ENCODE results near the gene PIGBOS1.

The PIGBOS1 gene, protein sequence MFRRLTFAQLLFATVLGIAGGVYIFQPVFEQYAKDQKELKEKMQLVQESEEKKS

DNA sequence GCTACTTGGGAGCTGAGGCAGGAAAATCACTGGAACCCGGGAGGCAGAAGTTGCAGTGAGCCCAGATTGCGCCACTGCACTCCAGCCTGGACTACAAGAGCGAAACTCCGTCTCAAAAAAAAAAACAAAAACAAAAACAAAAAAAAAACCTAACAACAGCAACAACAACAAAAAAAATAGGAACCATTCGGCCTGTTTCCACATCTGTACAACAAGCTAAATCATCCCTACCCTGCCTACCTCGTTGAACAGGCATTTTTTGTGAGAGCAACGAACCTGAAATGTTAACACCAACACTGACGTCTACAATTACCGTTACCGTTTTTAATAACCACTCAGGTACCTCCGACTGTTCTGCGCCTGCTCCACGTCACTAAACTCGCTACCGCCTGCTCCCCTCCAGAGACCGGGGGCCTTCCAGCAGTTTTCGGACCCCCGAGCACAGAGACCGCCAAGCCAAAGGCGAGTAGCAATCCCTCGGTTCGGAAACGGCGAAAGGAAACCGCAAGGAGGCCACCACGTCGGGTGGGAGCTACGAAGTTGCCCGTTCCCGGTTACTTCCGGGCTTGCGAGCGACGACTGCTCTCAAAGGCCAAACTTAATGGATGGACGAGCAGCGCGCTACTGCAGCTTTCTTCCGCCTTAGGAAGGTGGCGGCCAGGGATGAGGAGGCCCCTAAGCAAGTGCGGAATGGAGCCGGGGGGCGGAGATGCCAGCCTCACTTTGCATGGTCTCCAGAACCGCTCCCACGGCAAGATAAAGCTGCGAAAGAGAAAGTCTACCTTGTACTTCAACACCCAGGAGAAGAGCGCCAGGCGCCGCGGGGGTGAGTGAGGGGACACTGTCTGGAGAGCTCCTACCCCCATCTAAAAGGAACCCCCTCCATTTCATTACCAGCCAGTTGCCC, at the start of gene PIGBOS1, which contains the start of gene PIGB:
PIGBOS1 (minus strand) TSS at position 536 of the 907 bp plus-strand sequence. CDS start 1,331 bp downstream, outside the sequence.
PIGB (plus strand) TSS at position 635 of the 907 bp plus-strand sequence; CDS start at position 664, 29 bp downstream.
- peak; percentile 65 for DNase-seq (ENCODE audit: insufficient read length, low spot score)
- peak; percentile 90 for FAIRE-seq

DNA sequence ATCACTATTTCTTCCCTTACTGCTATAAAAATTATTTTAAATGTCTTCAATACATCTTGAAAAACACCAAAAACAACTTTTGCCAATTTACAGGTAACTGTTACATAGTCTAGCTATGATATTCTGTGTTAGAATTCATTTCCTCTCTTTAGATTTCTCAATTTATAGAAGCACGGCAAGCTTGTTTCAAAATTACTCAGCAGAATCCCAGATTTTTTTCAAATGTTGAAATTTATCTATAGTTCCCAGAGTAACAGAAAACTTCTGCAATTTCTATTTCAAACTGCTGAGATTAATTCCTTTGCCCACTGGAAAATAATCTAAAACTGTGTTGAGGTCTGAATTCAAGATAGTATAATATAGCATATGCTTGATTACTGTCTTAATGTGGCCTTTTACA, 48.1 kb upstream of the PIGBOS1 start:
- no peak for FAIRE-seq

DNA sequence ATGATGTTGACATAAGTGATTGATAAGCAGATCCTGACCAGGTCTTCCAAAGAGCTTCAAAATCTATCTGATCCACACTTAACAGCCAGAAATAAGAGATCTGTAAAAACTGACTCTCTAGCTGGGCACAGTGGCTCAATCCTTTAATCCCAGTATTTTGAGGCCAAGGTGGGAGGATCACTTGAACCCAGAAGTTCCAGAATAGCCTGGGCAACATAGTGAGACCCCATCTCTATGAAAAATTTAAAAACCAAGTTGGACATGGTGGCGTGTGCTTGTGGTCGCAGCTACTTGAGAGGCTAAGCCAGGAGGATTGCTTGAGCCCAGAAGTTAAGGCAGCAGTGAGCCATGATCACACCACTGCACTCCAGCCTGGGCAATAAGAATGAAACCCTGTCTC, 43.7 kb upstream of the PIGBOS1 start:
- DNase-seq (ENCODE audit: insufficient read length, low spot score) (no peak), FAIRE-seq (no peak)

More for the DNA sequence above, 48.1 kb upstream of the PIGBOS1 start:
- no peak for DNase-seq (ENCODE audit: insufficient read length, low spot score)

DNA sequence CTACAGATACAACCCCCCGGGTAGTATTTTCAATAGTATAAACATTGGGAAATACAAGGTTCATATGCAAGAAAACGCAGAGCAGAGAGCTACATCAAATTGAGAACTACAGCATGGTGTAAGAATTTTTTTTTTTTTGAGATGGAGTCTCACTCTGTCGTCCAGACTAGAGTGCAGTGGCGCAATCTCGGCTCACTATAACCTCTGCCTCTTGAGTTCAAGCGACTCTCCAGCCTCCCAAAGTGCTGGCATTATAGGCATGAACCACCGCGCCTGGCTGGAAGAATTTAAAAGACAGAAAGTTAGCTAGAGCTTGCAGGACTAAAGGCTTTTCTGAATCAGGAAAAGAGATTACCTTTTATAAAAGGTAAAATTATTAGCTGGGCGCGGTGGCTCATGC, 42.1 kb upstream of the PIGBOS1 start:
- DNase-seq (ENCODE audit: insufficient read length, low spot score) = no peak
- FAIRE-seq = no peak

DNA sequence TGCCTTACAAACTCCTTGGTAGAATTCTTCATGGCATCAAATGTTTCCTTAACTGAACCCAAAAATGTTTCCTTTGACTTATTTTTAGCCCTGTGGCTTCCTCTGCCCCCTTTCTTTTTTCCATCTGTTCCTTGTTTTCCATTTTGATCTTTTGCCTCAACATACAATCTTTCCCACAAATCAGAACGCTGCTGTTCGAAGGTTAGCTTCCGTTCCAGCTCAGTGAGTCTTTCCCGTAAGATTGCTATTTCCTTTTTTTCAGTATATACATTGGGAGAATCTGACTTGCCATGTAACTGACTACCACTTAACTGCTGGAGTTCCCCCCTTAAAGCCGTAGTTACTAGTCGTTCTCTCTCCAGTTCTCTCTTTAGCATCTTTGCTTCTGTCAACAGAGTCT, 41.3 kb upstream of the PIGBOS1 start:
- FAIRE-seq (no peak), DNase-seq (ENCODE audit: insufficient read length, low spot score) (no peak)

DNA sequence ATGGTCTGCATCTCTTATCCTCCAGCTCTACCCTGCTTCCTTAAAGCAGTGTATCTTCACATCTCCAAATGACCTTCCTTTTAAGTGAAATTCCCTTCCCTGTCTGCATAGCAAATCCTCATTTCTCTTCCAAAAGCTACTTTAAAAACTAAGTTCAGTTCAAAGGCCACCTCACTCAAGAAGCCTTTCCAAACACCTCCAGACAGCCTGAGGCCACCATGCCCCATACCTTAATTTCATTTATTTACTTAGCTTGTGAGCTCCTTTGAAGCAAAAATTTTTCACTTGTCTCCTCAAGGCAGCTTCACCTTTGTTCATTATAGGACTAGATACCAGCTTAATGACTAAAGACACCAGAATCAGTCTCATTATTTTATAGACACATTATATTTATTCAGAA, 39.5 kb upstream of the PIGBOS1 start:
- no peak for DNase-seq (ENCODE audit: insufficient read length, low spot score)
- no peak for FAIRE-seq

DNA sequence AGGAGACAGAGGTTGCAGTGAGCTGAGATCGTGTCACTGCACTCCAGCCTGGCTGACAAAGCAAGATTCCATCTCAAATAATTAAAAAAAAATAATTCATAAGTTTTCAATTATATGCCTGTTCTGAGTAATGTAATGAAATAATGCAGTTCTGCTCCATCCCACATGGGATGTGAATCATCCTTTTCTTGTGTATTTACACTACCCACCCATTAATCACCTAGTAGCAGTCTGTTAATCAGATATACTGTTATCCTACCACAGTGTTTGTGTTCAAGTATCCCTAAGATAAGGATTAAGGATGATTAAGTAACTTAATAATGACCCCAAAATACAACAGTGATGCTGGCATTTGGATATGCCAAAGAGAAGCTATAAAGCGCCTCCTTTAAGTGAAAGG, 38.9 kb upstream of the PIGBOS1 start:
- FAIRE-seq (no peak), DNase-seq (ENCODE audit: insufficient read length, low spot score) (no peak)

DNA sequence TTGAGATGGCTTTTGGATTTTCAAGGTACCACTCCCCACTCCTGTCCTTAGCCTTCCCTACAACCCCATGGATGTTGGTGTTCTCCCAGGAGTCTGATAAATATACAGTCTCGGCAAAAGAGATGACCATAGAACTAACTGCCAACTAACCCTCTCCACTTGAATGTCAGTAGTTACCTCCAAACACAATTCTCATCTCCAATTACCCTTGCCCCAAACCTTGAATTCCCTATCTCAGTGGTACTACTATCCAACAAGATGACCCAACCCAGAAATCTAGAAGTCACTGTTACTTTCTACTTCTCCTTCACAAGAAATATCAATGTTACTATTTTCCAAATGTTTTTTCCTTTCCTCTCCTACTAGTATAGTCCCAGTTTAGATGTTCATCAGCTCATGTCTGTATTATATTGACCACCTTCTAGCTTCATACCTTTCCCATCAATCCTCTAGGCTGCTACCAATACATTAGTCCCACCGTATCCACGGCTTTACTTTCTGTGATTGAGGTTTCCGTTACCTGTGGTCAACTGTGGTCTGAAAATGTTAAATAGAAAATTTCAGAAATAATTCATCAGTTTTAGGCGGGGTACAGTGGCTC, 38.2 kb upstream of the PIGBOS1 start:
- FAIRE-seq (no peak), DNase-seq (ENCODE audit: insufficient read length, low spot score) (no peak)

DNA sequence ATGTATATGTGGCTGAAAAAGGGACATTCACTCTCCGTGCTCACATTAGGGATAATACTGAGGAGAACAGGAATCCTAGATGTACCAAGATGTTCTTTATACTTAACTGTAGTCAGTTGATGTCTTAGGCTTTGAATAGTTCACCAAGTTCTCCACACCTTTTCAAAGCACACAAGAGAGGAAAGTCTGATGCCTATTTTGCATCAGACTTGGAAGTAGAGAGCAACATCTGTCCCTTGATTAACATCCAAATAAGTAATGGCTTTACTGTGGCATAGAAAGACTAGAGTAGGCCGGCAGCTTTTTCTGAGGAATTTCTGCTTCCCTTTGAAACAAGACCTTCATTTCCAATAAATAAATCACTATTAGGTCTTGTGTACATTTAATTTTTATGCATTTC, 34.1 kb upstream of the PIGBOS1 start:
- DNase-seq (ENCODE audit: insufficient read length, low spot score) = no peak
- FAIRE-seq = no peak

DNA sequence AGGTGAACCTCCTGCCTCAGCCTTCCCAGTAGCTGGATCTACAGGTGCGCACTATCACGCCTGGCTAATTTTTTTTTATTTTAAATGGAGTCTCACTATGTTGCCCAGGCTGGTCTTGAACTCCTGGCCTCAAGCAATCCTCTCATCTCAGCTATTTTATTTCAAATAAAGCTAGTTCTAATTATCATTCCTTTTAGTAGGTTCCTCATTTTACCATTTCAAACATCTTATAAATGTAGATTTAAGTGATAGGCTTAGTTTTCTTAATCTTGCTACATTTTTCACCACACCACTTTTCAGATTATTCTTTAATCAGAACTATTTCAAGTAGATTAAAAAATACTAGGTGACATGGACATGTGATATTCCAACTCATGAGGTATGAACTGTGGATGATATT, 30.4 kb upstream of the PIGBOS1 start:
- DNase-seq (ENCODE audit: insufficient read length, low spot score) = no peak
- FAIRE-seq = no peak

DNA sequence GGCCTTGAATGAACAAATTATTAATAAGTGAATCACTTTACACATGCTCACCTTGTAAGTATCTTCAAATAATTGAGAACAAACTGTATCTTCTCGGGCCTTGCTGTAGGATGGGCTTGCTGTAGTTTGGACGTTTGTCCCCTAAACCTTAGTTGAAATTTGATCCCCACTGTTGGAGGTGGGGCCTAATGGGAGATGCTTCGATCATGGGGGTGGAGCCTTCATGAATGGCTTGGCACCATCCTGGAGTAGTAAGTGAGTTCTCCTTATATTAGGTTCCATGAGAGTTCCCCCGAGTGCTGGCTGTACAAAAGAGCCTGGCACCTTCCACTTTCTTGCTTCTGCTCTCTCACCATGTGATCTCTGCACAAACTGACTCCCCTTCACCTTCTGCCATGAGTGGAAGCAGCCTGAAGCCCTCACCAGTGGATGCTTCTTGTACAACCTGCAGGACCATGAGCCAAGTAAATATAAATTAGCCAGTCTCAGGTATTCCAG, 29.4 kb upstream of the PIGBOS1 start:
- FAIRE-seq = no peak
- no peak for DNase-seq (ENCODE audit: insufficient read length, low spot score)

DNA sequence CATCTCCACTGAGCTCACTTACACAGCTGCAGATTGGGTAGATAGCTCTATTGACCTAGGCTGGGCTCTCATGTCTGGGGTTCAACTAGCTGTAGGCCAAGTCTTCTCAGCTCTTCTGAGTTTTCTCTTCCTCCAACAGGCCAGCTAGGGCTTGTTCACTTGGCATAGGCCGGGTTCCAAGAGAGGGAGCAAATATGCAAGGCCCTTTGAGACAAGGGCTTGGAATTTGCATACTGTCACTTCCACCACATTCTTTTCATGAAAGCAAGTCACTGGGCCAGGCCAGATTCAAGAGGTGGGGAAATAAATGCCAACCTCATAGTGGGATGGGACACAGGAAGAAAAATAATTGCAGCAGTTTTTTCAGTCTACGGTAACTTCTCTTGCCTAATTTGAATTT, 25.3 kb upstream of the PIGBOS1 start:
- FAIRE-seq (no peak), DNase-seq (ENCODE audit: insufficient read length, low spot score) (no peak)

DNA sequence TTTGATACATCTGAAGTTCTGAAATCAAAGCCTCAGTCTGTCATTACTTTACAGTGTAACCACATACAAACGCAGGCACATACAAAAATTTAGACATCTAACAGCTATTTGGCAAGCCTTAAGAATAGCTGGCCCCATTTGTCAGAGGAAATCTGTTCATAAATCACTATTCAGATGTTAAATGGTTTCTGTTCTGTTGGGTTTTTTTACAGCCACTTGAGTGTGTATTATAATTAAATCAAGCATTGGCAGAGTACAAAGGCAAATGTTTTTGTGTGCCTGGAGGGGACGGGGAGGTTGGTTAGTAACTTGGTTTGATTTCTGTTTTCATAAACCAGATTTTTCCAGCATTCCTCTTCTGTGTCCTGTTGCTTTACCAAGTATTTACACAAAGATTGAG, 24.2 kb upstream of the PIGBOS1 start:
- no peak for FAIRE-seq
- DNase-seq (ENCODE audit: insufficient read length, low spot score) = no peak

DNA sequence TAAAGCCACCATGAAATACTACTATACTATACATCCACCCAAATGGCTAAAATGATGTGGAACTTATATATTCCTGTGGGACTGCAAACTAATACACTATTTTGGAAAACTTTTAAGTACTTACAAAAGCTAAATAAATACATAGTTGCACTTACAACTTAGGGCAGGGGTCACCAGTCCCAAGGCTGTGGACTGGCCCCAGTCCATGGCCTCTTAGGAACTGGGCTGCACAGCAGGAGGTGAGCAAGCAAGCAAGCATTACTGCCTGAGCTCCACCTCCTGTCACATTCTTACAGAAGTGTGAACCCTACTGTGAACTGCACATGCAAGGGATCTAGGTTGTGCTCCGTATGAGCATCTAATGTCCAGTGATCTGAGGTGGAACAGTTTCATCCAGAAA, 18.2 kb upstream of the PIGBOS1 start:
- no peak for FAIRE-seq
- no peak for DNase-seq (ENCODE audit: insufficient read length, low spot score)

DNA sequence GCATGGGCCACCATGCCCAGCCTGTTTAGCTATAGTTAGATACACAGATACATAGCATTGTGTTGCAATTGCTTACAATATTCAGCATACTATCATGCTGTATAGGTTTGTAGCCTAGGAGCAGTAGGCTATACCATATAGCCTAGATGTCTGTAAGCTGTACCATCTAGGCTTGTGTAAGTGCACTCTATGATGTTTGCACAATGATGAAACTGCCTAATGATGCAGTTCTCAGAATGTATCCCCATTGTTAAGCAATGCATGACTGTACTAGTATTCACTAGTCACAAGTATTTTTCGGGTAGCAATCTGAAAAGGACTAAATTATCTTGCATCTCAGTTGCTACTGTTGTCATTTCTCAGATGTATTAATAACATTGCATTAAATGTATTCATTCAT, 16.1 kb upstream of the PIGBOS1 start:
- DNase-seq (ENCODE audit: insufficient read length, low spot score) (no peak), FAIRE-seq (no peak)

DNA sequence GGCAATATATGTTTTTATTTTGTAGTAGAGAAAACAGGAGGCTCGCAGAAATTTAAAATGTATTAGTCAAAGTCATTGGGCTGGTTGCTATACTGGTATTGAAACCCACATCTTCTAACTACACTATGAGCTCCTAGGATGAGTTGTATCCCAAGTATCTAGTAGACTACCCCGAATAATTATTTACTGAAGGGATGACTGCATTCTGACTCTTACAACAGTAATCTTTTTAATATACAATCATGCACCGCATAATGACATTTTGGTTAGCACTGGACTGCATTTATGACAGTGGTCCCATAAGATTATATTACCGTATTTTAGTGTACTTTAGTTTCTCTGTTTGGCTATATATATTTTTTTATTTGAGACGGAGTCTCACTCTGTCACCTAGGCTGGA, 15.4 kb upstream of the PIGBOS1 start:
- DNase-seq (ENCODE audit: insufficient read length, low spot score) (no peak), FAIRE-seq (no peak)

DNA sequence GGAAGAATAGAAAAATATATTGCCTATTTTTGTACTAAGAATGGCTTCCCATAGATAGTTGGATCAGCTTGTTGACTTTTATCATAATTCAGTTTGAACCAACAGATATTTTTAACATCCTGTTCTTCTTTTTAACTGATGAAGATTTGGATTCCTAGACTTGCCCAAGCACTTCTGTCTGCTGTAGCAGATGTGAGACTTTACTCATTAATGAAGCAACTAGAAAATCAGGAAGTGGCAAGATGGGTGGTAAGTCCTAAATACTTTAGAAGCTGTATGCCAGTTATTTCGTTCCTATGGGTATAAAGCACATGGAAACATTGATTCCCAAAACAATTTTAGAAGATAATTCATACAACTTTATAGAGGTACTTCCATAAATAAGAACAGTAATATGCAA, 8.5 kb upstream of the PIGBOS1 start:
- DNase-seq (ENCODE audit: insufficient read length, low spot score) (no peak), FAIRE-seq (no peak)

DNA sequence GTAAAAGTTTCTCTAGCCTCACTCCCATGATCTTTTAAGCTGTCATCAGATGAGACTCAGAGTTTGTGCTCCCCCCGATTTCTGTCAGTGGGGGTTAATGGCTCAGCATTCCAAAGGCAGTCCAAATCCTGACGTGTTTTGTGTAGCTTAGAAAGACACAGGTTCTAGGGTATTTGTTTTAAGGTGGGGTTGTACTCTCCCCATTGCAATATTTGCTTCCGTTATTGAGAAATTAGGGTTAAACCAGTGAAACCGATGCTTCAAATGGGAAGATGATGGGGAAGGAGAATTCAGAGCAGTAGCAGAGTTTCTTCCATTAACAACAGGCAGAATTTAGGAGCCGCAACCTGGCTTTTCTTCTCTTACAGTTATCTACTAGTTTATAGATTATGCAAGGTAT, 3.5 kb upstream of the PIGBOS1 start:
- FAIRE-seq = no peak
- DNase-seq (ENCODE audit: insufficient read length, low spot score) = no peak

DNA sequence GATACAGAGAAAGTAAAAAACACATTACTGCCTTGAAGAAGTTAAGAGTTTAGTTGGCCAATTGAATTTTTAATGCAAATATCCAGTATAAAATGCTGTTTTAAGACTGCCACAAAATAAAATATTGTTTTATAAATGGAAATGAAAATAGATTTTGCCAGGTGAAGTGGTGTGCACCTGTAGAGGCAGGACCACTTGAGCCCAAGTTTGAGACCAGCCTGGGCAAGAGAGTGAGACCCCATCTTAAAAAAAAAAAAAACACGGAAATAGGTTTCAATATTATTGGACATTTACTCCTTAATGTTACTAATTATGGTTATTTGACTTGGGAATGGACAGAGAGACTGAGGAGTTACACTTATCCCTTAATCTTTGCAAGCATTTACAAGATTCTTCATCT, 2.0 kb upstream of the PIGBOS1 start:
- FAIRE-seq = no peak

DNA sequence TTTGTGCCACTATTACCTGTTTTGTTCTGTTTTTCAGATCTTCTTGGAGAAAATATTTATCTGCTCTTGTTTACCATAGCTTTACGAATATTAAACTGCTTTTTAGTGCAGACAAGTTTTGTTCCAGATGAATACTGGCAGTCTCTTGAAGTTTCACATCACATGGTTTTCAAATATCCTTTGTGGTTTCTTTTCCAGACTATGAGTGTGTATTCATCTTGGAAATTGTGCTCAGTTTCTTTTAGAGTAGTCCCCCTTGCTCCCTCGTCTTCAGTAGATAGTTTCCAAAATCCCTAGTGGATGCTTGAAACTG, 1.3 kb upstream of the PIGBOS1 start:
- FAIRE-seq (no peak), DNase-seq (ENCODE audit: insufficient read length, low spot score) (no peak)

More for the DNA sequence above, 2.0 kb upstream of the PIGBOS1 start:
- no peak for DNase-seq (ENCODE audit: insufficient read length, low spot score)

DNA sequence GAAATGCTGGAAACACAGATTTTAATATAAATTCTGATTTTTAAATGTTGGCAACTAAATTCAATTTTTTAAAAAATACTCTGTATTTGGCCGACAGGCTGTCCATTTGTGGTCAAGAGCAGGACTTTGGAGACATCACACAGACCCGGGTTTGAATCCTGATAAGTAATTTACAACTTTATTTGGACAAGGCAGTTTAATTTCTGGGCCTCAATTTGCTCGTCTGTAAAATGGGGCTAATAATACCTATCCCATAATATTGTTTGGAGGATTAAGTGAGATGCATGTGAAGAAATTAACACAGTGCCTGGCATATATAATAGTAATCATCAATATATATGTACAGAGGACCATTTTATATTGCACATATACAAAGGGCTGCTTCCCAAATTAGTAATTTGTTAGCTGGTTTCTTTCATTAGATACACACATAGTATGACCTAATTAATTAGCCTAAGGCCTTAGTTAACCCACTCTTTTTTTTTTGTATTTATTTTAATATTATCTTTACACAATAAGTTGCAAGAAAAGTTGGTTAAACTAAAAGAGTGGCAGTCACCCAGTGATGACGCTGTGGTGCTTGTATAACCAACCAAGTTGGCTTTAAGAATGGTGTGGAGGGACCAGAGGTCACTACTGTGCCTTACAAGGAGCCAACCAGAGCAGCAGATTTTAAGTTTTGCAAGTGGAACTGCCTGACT, 764 bp upstream of the PIGBOS1 start:
- FAIRE-seq (peak; percentile 75), DNase-seq (ENCODE audit: insufficient read length, low spot score) (peak; percentile 16)
